Limb (tissue), 2 donors: ENCODE results near the gene ZAP70.
"Not testable (repeated sequence)": the region's sequence is repeated elsewhere in the genome, so short reads cannot be mapped to it uniquely, and the experiment has no call there.

Experiments
- DNase-seq, 2 donors: peaks; one replicate each; pipeline ENCODE4 v3.0.0-alpha.2; 2016; ENCODE audit errors: extremely low spot score in 2 of 2

Gene ZAP70

DNA sequence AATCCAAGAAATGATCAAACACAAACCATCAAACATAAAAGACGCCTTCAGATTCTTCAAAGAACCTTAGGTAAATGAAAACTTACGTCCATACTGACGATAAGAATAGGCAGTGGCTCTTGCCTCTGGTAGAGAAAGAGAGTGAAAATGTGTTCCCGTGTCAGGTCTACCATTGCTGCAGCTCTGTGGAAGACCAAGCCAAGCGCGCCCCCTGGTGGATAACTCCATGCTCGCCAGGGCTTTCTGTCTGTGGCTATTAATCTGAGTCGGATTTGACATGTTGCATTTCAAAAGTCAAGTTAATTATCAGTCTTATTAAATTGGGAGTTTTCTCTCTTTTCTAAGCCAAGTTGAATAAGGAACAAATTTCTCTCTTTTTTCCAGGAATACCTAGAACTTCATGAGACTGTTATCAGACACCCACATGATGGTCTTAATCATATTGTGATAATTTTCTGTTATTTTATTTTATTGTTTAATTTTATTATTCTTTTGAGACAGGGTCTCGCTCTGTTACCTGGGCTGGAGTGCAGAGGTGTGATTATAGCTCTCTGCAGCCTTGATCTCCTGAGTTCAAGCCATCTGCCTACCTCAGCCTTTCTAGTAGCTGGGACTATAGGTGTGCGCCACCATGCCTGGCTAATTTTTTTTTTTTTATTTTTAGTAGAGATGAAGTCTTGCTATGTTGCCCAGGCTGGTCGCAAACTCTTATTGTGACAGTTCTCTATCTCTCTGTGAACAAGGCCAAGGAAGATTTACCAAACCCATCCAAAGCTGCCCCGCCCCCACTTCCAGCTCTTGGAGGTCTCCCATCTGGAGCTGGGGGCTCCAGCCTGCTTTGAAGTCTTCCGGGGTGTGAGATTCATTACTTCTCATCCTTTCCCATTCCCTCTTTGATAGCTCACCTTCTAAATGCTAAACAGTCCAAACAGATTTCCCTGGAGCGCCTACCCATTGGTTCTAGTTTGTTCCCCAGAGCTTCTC, 15.8 kb upstream of the ZAP70 start:
- peak; percentile 85 to 93 for DNase-seq

GRCh38 chr2:97698530-97698929, 14.8 kb upstream of the ZAP70 start:
- no peak for DNase-seq

- DNase-seq, result peak; percentile 53 to 82
These were observed 13.5 kb upstream of the ZAP70 start for GRCh38 chr2:97699765-97700444.

DNA sequence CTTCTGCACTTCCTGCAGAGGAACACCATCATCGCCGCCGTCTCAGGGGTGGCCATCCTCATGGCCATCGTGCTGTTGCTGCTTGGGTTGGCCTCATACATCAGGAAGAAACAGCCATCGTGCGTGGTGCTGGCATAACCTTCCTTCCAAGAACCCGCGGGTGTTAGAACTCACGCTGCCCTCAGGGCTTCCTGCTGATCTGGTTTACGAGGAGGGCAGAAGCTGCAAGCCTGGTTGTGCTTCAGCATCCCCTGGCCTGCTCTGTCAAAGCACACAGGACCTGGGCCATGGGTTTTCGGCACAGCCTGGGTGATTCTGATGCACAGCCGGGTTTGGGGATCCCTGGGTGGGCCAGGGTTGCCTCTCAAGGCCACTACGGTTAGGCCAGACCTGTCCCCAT, 12.2 kb upstream of the ZAP70 start:
- DNase-seq, result no peak

DNA sequence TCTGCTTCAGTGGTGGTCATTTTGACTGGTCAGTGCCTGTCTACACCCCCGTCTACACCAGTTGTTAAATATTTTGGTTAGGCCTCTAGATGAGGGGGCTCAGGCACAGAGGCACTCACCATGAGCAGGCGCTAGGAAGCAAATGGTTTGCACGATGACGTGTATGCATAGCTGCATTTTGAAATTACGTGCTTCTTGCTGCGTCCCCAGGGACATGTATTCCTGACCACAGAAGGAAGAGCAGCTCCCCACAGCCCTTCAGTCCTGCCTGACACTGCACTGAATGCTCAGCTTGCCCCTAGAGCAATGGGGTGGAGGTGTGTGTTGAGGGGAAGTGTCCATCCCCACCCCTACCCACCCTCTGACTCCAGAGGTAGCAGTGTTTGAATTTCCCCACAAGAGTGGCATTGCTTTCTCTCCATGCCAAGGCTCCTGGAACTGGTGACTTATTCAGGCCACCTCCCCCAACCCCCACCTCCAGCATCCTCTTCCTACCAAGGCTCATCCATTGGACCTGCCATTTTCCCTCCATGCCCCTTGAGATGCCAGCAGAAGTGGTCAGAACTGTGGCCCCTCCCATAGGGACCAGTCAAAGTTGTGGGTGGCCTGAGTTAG, 11.4 kb upstream of the ZAP70 start:
- DNase-seq, result no peak

- no peak for DNase-seq
These were observed 10.5 kb upstream of the ZAP70 start for GRCh38 chr2:97702731-97703470.

DNA sequence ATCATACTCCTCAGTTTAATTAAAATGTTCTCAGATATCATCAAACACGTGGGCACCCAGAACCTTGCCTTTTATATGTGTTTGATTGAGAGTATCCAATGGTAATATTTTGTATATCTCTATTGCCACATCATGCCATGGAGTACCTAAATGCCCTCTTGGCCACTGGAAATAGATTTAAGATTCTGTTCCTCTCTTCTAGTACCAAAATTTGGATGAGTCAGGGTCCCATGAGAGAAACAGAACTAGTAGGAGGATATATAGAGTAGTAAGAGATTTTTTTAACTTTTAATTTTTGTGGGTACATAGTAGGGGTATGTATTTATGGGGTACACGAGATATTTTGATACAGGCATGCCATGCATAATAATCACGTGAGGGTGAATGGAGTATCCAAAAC, 9.6 kb upstream of the ZAP70 start:
- no peak for DNase-seq

DNA sequence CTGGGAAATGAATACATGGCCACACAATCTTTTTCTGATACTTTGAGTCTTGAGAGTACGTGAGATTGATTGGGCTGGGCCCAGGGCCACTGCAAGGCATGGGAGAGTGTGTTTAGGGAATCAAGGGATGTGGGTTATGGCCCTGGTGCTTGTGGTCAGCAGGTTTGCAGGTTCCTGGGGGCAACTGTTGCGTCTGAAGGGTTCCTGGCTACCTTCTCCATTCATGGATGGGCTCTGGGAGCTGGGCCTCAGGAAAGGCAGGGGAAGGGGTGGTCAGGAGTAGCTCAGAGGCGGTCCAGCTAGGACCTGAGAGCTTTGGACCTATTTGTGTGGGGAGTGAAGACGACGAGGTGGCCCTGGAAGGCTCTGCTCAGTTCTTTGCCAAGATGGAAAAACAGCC, 8.4 kb upstream of the ZAP70 start:
- DNase-seq, result no peak

GRCh38 chr2:97706112-97706511, 7.3 kb upstream of the ZAP70 start:
- DNase-seq, result no peak

DNA sequence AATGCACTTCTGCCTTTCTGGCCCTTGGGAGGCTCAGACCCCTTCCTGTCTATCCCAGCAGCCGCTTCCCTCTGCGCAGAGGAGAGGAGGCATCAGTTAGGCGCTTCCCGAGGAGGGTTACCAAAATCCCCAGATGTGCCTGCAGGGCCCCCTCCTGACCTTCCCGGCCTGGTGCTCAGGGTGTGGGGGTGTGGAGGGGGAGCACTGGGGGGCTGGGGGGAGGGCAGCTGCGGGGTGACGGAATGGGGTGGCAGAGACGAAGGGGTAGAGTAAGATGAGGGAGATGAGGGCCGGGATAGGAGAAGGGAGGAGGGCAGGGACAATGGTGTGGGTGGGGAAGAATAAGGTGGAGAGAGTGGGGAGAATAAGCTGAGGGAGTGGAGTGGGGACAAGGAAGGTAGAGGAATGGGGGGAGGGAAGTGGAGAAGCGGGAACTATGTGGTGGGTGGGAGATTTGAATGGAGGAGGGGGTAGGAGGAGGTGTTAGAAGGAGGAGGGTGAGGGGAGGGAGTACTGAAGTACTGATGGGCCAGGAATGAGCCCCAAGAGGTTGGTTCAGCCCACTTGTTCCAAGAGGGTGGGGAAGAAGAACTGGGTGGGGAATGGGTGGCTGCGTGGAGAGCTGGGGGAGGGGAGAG, 6.5 kb upstream of the ZAP70 start:
- DNase-seq, result no peak

DNA sequence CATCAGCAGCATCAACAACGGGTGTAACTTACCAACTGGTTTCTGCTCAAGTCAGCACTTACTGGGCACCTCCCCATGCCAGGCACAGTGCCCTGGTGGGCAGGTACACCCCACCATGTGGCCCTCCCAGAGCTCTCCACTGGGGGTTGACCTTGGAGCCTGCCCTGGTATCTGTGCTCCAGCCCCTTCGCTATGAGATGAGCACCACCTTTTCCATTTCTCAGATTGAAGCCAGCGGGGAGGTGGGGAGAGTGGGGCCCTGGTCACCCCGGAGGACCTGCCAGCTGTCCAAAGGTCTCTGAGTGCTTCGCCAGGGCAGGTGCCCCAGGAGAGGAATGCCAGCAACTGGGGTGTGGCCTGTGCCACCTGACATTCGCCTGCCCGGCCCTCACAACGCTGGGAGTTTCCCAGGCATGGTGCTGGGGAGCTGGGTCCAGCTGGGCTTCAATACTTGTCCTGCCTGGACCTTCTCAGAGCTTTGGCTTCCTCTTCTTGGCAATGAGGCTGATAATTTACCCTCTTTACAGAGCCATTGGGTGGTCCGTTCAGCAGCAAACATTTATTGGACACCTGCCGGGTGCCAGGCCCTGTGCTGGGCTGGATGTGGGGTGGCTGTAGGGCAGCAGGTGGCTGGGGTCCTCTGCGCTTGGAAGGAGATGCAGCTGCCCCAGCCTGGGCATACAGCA, 5.9 kb upstream of the ZAP70 start:
- no peak for DNase-seq

DNA sequence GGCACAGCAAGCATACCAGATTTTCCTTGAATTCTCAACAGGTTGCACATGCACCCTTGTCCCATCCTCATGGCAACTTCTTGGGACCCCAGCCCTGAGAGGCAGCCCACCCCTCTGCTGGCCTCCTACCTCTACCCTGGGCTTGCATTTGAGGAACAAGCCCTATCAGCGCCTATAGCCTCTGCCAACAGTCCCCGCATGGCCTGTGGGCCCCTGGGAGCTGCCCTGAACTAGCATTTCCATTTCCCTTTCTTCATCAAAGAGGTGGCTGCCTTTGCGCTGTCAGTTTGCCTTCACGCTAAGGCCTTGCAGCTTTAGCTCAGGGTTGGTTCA, 5.4 kb upstream of the ZAP70 start:
- no peak for DNase-seq

- DNase-seq, result no peak
These were observed 4.8 kb upstream of the ZAP70 start for GRCh38 chr2:97708608-97709007.

DNA sequence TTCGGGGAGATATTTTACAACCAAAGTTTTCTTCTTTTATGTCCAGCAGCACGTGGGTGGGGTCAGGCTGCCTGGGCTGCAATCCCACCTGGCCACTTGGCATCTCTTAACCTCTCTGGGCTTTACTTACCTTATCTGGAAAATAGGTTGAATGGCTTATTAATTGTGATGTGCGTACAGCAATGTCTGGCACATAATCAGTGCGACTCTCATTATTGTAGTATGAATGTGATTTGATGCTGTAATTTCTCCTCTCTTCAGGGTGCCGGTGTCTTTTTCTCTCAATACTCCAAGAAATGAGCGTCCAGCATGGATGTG, 2.0 kb upstream of the ZAP70 start:
- no peak for DNase-seq

DNA sequence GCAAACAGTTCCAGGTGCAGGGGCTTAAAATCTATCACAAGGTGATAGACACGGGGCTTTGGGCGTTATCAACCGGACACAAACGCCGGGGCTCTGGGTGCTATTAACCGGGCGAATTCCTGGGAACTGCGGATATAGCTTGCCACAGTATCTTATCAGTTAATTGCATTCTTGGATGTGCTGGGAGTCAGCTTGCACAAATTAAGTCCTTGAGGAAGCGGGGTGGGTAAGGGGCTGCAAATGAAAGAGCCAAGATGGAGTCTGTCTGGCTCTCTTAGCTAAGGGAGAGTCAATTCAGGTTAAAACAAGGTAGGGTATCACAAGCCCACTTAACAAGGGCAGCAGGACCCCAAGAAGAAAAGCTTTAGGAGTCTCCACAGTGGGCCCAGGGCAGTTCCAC, 1.2 kb upstream of the ZAP70 start:
- not testable (repeated sequence) for DNase-seq

GRCh38 chr2:97712693-97713295, 582 bp upstream of the ZAP70 start:
- DNase-seq, result no peak

- peak in 1 of 2 donors; percentile 20 for DNase-seq
These were observed 941 bp downstream of the ZAP70 start for GRCh38 chr2:97714084-97714949.

GRCh38 chr2:97714950-97715652, 1.7 kb downstream of the ZAP70 start:
- peak in 1 of 2 donors; percentile 19 for DNase-seq
